ENCODE data around the gene EFCAB14. TPM values are rescaled to one million over a fixed set of nuclear protein-coding genes. Genes with fewer than 3 reads are reported as not detected.
A peak's percentile ranks its signal among the peaks of the same experiment; 100 is the strongest.

Gene EFCAB14
- total RNA-seq, 1 donor from 2014 or later = 118 TPM

GRCh38 chr1:46687093-46687659 lies 31.7 kb downstream of the EFCAB14 start:
- ATAC-seq (peak; percentile 79), DNase-seq (peak; percentile 84)
- Histone ChIP-seq H3K4me3 (no peak overlapping the region), H3K36me3 (peaks cover 100% of the 10 kb centered on the region), H3K27me3 (no peaks in the 10 kb centered on the region), H3K27ac (no peak overlapping the region), H3K4me1 (peaks cover 17% of the 10 kb centered on the region), H3K9me3 (no peaks in the 10 kb centered on the region)
- intact Hi-C loops (cut with DNase I) = no loop called here
- no peak for TF ChIP-seq CTCF (IDR thresholded peaks at IDR 0.05)

GRCh38 chr1:46686255-46686654 lies 32.7 kb downstream of the EFCAB14 start:
- Histone ChIP-seq H3K27me3 (no peaks in the 10 kb centered on the region), H3K27ac (no peak overlapping the region), H3K36me3 (peaks cover 100% of the 10 kb centered on the region), H3K9me3 (no peaks in the 10 kb centered on the region), H3K4me1 (peaks cover 17% of the 10 kb centered on the region), H3K4me3 (no peak overlapping the region)
- no peak for TF ChIP-seq CTCF (IDR thresholded peaks at IDR 0.05)
- ATAC-seq = no peak
- no peak for DNase-seq
- intact Hi-C loops (cut with DNase I) = no loop called here

GRCh38 chr1:46684670-46685069 lies 34.2 kb downstream of the EFCAB14 start:
- Histone ChIP-seq H3K4me1 (peaks cover 17% of the 10 kb centered on the region), H3K4me3 (no peak overlapping the region), H3K9me3 (no peaks in the 10 kb centered on the region), H3K27me3 (no peaks in the 10 kb centered on the region), H3K27ac (no peak overlapping the region), H3K36me3 (peaks cover 100% of the 10 kb centered on the region)
- no peak for ATAC-seq
- no peak for DNase-seq
- TF ChIP-seq CTCF (IDR thresholded peaks at IDR 0.05) = no peak
- intact Hi-C loops (cut with DNase I) = no loop called here

DNA sequence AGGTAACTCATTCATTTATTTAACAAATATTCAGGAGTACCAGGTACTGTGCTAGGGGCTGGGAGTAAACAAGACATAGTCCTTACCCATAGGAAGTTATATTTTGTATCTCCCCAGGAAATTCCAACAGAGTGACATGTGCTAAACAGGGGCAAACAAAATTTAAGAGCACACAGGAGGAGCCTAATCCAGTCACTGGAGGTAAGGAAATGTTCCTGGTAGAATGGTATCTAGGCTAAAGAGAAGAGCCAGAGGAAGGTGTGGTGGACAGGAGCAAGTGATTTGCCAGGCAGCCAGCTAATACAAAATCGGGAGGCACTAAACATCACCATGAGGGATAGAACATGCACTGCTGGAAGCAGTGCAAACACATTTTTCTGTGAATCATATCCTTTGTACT lies 36.9 kb downstream of the EFCAB14 start:
- H3K36me3 ChIP-seq = peaks cover 100% of the 10 kb centered on the region
- intact Hi-C loops (cut with DNase I) = no loop called here
- peak; percentile 46 for ATAC-seq

GRCh38 chr1:46681333-46682034 lies 37.4 kb downstream of the EFCAB14 start:
- Histone ChIP-seq H3K9me3 (no peaks in the 10 kb centered on the region), H3K27ac (no peak overlapping the region), H3K36me3 (peaks cover 100% of the 10 kb centered on the region), H3K4me3 (no peak overlapping the region), H3K27me3 (no peaks in the 10 kb centered on the region), H3K4me1 (peaks cover 1% of the 10 kb centered on the region)
- TF ChIP-seq CTCF (IDR thresholded peaks at IDR 0.05) = no peak
- intact Hi-C loops (cut with DNase I) = no loop called here
- ATAC-seq = peak; percentile 74
- no peak for DNase-seq

More for the DNA sequence above, 36.9 kb downstream of the EFCAB14 start:
- no peak for DNase-seq
- TF ChIP-seq CTCF (IDR thresholded peaks at IDR 0.05) = no peak
- Histone ChIP-seq H3K9me3 (no peaks in the 10 kb centered on the region), H3K4me3 (no peak overlapping the region), H3K27me3 (no peaks in the 10 kb centered on the region), H3K4me1 (peaks cover 7% of the 10 kb centered on the region), H3K27ac (no peak overlapping the region)

All from upper lobe of right lung (tissue), 1 donor.